Raji (cell line): ENCODE measurements around the gene MLLT1.
A peak's percentile ranks its signal among the peaks of the same experiment; 100 is the strongest.

ENCODE experiments used
- POLR2A ChIP-seq: IDR thresholded peaks from 2 replicates; pipeline ENCODE4 v1.6.1; 2011; ENCODE audit warnings: low read depth, low read length, control low read depth; ENCODE audit not compliant: insufficient read depth

MLLT1 gene, protein sequence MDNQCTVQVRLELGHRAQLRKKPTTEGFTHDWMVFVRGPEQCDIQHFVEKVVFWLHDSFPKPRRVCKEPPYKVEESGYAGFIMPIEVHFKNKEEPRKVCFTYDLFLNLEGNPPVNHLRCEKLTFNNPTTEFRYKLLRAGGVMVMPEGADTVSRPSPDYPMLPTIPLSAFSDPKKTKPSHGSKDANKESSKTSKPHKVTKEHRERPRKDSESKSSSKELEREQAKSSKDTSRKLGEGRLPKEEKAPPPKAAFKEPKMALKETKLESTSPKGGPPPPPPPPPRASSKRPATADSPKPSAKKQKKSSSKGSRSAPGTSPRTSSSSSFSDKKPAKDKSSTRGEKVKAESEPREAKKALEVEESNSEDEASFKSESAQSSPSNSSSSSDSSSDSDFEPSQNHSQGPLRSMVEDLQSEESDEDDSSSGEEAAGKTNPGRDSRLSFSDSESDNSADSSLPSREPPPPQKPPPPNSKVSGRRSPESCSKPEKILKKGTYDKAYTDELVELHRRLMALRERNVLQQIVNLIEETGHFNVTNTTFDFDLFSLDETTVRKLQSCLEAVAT

GRCh38 chr19:6279931-6280591 is at the start of gene MLLT1:
TSS of gene MLLT1 (minus strand) at chr19:6279975. CDS start at chr19:6279784, 191 bp downstream.
- TF ChIP-seq POLR2A: peak; percentile 33; the same call in 1 of the 2 replicates

DNA sequence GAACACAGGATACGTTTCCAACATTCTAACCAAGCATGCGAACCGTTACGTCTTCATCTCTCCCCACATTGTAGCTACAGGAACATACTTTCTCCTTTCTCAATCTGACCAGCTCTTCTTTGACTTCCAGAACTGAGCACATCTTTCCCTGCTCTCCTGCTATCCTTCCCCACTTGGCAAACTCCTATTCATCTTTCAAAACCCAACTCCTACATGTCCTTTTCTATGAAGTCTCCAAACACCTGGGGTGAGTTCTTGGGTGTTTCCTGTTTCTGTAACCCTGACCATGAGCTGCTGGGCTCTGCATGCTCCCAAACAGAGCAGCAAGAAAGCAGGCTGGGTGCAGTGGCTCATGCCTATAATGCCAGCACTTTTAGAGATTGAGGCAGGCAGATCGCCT is 47.0 kb upstream of the MLLT1 start:
- no peak for TF ChIP-seq POLR2A

DNA sequence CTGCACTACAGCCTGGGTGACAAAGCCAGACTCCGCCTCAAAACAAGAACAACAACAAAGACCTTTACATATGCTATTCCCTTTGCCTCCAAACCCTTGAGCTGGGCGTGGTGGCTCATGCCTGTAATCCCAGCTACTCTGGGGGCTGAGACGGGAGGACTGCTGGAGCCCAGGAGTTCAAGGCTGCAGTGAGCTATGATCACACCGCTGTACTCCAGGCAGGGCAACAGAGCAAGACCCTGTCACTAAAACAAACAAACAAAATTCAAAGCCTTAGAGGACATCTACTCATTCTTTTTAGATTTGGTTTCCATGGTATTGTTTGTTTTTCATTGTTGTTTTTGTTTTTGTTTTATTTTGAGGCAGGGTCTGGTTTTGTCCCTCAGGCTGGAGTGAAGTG is 45.8 kb upstream of the MLLT1 start:
- TF ChIP-seq POLR2A: no peak

DNA sequence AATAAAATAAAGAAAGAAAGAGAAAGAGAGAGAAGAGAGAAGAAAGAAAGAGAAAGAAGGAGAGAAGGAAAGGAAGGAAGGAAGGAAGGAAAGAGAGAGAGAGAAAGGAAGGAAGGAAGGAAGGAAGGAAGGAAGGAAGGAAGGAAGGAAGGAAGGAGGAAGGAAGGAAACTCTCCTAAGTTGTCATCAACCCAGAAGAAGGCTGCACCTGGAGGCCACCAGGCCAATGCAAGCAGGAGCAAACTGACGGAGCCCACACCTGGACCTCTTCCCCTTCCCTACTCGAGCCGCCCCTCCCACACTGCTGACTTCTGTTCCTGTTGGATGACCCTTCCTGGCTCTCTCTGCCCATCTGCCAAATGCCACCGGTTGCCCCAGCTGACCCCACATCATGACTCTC is 45.0 kb upstream of the MLLT1 start:
- no peak for TF ChIP-seq POLR2A

DNA sequence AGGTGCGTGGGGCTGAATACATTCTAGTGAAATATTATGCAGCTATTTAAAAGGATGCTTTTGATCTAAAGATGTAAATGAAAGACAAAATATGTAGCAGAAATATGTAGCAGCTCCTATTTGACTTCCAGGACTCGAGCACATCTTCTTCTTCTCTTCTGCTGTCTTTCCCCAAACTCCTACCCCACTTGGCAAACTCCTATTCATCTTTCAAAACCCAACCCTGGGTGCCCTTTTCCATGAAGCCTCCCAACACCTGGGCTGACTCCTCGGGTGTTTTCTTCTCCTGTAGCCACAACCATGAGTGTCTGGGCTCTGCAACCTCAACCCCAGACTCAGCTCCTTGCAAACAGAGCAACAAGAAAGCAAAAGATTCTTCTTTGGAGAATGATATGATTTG is 42.5 kb upstream of the MLLT1 start:
- TF ChIP-seq POLR2A: no peak

DNA sequence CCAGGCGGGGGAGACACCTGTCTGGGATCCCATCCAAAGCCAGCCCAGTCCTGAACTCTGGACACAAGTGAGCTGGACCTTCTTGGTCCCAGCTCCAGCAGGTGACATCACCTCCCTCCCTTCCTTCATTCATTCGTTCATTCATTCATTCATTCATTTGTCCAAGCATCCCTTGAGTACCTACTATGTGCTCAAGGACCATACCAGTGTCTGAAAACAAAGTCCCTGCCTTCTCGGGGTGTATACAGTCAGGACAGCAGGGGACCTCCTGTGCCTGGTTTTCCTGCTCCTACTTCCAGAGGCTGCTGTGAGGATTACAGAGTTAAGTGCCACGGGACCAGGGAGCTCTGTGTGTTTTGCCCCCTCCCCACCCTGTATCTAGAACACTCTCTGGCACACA is 39.6 kb upstream of the MLLT1 start:
- TF ChIP-seq POLR2A: no peak

GRCh38 chr19:6318772-6319171 is 39.0 kb upstream of the MLLT1 start:
- TF ChIP-seq POLR2A: no peak

- TF ChIP-seq POLR2A: no peak
These were observed 33.7 kb upstream of the MLLT1 start for GRCh38 chr19:6313398-6313969.

DNA sequence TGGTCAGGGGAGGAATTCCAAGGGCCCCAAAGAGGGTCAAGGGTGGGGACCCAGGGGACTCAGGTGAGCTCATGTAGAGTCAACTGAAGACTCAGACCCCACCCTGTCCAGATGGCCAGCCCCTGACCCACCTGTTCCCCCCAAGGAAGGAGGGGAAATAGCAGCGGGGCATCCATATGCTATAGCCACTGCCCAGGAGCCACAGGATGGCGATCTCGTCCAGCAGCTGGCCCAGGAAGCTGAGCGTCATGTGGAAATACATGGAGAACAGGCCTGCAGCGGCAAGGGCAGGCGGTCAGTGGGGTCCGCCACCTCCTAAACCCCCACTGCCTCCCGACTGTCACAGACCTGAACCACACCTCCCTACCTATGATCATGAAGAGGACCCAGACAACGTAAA is 32.2 kb upstream of the MLLT1 start:
- TF ChIP-seq POLR2A: no peak

- TF ChIP-seq POLR2A: no peak
These were observed 18.6 kb upstream of the MLLT1 start for GRCh38 chr19:6298413-6298812.

- no peak for TF ChIP-seq POLR2A
These were observed 17.4 kb upstream of the MLLT1 start for GRCh38 chr19:6297202-6297601.

DNA sequence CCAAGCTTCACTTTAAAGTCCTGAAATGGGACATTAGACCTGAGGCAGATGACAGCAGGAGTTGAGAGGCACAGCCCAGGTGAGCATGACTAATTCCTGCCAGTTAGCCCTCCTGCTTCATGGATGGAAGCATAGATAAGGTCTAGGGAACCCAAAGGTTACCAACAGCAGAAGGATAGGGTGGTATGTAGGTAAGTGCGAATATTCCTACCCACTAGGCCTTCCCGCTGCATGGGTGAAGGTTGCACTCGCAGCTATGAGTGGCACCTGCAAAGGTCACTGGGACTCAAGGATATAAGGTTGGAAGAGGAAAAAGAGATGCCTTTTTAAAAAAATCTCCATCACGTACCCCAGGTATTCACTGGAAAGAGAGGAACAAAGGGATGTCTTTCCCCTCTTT is 12.2 kb upstream of the MLLT1 start:
- TF ChIP-seq POLR2A: no peak

- TF ChIP-seq POLR2A: no peak
These were observed 9.0 kb upstream of the MLLT1 start for GRCh38 chr19:6288737-6289136.

GRCh38 chr19:6287269-6287885 is 7.6 kb upstream of the MLLT1 start:
- no peak for TF ChIP-seq POLR2A

DNA sequence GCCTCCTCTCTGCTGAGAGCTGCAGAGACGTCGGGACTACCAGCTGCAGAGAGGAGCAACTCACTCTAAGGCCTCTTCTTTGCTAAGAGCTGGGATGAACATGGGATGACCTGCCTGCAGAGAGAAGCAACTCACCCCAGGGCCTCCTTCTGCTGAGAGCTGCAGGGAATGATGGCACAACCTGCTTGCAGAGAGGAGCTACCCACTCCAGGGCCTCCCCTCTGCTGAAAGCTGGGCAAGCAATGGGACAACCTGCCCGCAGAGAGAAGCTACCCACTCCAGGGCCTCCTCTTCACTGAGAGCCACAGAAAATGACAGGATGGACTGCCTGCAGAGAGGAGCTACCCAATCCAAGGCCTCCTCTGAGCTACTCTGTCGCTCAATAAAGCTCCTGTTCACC is 6.9 kb upstream of the MLLT1 start:
- TF ChIP-seq POLR2A: no peak

DNA sequence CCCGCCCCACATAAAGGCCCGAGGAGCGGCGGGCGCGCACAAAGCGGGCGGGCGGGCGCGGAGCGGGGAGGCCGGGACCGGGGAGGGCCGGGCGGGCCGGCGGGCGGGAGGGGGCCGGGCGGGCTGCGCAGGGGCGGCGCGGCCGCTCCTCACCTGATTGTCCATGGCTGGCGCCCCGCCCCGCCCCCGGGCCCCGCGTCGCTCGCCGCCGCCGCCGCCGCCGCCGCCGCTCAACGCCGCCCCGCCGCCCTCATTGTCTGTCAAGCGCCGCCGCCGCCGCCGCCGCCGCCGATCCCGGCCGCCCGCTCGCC is 200 bp downstream of the MLLT1 start:
- no peak for TF ChIP-seq POLR2A
